CD4-positive, alpha-beta T cell treated with Interleukin-6 for 4 hours (primary cell): ENCODE data around the gene NPR3.

Experiments
- DNase-seq: peaks from one replicate; pipeline ENCODE4 v3.0.0-alpha.2; 2020; ENCODE audit warnings: mixed read lengths

The NPR3 gene

GRCh38 chr5:32712481-32713360 is 1.6 kb downstream of the NPR3 start:
- no peak for DNase-seq

- DNase-seq: no peak
Measured at GRCh38 chr5:32713361-32713769, 2.2 kb downstream of the NPR3 start.

- no peak for DNase-seq
Measured at GRCh38 chr5:32713770-32714381, 2.8 kb downstream of the NPR3 start.

GRCh38 chr5:32714836-32715235 is 3.7 kb downstream of the NPR3 start:
- no peak for DNase-seq

DNA sequence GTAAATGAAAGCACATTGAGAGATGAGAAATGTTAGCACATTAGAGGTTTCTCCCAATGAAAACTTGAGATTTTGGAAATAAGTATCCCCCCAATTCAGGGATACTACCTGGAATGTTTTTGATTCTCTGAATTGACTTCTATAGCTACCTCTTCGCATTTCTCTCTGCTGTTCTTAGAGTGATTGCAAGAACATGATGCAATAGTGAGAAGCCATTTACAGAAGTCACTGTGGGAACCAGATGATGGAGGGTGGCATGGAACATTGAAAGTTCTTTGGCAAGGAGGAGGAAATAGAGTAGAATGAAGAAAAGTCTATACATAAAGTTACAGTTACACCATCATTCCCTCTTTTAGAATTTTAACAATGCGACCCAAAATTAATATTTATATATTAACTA is 9.2 kb downstream of the NPR3 start:
- no peak for DNase-seq

GRCh38 chr5:32721626-32722025 is 10.5 kb downstream of the NPR3 start:
- DNase-seq: no peak

GRCh38 chr5:32722957-32723356 is 11.8 kb downstream of the NPR3 start:
- no peak for DNase-seq

DNA sequence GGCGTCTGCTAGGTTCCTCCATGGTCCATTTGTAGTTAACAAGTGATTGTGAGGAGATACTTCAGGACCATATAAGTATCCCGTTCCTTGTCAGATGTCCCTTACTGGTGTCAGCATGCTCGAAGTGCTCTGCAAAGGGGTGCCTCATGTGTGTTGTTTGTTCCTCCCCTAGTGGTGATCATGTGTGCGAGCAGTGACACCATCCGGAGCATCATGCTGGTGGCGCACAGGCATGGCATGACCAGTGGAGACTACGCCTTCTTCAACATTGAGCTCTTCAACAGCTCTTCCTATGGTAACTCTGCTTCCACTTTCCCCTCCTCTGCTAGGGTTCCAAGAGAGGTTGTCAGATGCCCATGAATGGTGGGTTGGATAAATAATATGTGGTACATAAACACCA is 13.4 kb downstream of the NPR3 start:
- no peak for DNase-seq

DNA sequence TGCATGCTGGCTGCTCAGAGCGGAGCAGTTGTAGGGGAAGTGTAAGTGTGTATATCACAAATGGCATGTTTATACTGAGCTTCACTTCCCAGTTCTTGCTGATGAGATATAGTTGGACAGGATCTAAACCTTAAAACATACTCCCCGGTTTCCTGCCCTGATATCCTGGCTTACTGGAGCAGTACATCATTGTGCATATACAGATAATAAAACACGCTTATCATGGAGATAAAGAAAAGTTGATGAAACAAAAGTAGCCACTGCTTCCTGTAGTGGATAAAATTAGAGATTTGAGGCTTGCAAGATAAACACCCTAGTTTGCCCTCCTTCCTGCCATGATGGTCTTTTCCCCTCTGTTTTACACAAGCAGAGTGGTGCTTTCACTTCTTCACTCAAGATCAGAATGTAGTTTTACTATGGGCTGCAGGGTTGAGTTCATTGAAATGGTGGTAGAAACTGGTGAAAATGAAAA is 15.0 kb downstream of the NPR3 start:
- DNase-seq: no peak

DNA sequence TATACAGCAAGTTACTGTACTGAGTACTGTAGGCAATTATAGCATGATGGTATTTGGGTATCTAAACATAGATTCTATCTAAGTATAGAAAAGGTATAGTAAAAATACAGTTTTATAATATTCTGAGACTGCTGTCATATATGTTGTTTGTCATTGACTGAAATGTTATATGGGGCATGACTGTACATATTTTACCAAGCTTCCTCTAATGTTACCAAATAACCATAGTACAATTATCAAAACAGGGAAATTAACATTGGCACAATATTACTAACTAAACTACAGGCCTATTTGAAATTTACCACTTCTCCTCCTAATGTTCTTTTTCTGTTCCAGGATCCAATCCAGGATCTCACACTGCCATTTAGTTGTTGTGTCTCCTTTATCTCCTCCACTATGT is 18.5 kb downstream of the NPR3 start:
- no peak for DNase-seq

- DNase-seq: no peak
Measured at GRCh38 chr5:32733590-32734340, 22.6 kb downstream of the NPR3 start.

GRCh38 chr5:32734827-32735378 is 23.8 kb downstream of the NPR3 start:
- no peak for DNase-seq

DNA sequence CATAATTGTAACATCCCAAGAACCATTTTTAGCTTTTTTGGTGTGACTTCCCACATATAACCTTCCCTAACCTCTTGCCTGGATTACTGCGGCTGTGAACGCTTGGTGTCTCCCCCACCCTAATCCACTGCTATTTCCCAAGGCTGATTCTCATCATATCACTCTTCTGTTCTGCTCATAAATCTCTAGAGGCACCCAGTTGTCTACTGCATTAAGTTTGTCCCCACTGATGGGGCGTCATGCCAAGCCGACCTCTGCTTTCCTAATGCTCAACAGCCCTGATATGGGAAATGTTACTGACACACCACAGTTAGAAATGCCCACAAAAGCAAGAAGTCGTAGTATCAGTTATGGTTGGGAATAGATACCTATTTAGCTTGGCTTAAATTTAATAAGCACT is 24.4 kb downstream of the NPR3 start:
- DNase-seq: no peak

GRCh38 chr5:32736842-32737241 is 25.7 kb downstream of the NPR3 start:
- DNase-seq: no peak

GRCh38 chr5:32740651-32741050 is 29.5 kb downstream of the NPR3 start:
- no peak for DNase-seq

DNA sequence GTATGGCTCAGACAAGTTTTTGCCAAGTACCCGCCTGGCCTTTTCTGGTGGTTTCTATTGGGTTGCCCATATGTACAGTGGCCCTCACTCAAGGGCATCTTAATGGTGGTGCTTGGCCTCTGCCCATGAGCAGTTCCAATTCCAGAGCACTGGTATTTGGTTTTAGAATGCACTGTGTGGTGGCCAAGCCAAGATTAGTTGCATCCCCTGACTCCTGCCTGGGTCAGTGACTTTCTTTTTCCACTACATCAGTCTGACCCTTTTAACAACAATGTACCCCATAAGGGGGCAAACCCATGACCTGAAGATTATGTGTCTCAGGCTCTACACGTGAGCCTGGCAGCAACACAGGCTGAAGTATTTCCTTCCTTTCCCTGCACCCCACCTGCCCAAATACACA is 34.2 kb downstream of the NPR3 start:
- DNase-seq: no peak

DNA sequence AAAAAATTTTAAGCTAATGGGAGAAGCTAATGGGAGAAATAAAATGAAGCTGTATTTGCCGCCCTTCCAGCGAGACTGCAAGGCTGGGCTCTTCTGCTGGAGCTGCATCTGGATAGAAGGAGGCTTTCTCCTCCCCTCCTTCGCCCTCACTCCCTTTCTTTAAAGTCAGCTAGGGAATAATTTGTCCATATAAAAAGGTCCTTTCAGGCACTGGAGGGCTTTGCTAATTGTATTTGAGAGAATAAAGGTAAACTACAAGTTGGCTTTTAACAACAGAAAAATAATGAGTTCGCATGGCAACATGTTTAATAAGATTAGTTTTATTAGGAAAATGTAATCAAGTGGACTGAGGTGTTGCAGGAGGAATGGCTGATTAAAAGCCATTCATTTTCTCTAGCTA is 41.3 kb downstream of the NPR3 start:
- no peak for DNase-seq

DNA sequence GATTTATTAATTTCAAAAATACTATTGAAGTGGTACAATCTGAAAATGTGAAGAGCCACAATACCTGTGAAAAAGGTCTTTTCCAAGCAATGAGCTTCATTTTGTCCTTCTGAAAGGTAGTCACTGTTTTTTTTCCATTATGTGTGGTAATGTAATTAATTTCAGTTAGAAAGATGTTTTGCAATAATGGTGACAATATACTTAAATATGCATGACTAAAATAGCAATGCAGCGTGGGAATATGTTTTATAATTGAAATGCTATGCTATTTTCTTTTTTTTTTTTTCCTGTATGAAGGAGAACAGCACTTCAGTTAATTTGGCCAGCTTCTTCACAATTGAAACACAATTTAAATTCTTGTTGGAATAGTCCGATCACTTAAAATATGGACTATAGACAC is 41.9 kb downstream of the NPR3 start:
- no peak for DNase-seq

DNA sequence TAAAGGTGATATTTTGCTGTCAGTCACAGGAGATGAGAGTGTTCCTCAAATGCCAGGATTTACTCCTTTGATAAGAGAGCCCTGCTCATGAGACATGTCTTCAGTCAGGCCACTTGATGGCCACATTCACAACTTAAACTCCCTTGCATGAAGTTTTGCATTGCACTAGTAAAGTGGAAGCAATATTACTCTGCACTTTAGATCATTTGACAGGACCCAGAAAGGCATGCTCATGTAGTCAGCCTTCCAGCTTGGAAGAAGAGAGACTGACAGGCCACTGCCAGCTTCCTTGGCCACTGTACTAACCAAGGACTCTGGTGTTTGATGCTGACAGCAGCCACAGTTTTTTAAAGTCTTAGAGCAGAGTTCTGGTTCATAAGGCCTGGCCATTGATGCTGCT is 42.6 kb downstream of the NPR3 start:
- DNase-seq: no peak

- DNase-seq: no peak
Measured at GRCh38 chr5:32754284-32754683, 43.2 kb downstream of the NPR3 start.

- no peak for DNase-seq
Measured at GRCh38 chr5:32760091-32760509, 49.0 kb downstream of the NPR3 start.

DNA sequence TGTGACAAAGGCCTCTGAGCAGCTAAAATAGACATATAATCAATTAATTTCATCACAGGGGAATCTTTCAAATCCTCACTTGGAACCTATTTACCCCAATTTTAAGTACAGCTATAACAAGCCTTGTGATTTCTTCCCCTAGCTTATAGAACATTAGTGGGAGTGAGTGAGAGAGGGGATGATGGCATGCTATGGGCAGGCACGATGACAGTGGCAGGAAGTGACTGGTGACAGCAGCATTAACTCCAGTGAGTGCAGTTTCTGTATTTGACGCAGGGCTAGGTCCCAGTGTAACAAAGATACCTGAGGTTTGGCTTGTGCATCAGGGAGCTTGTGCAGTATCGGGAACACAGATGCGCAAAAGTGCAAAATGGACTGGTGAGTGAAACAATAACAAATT is 54.1 kb downstream of the NPR3 start:
- no peak for DNase-seq

GRCh38 chr5:32767948-32768467 is 56.9 kb downstream of the NPR3 start:
- no peak for DNase-seq
